Measurements from ENCODE around the gene QPCTL. TPM values are rescaled to one million over a fixed set of nuclear protein-coding genes. Genes with fewer than 3 reads are reported as not detected.

The QPCTL gene
- total and polyA plus RNA-seq, 2 donors (not counting 1 experiment from before 2014, with no cell fraction given), result 9.4 to 50.9 TPM

DNA sequence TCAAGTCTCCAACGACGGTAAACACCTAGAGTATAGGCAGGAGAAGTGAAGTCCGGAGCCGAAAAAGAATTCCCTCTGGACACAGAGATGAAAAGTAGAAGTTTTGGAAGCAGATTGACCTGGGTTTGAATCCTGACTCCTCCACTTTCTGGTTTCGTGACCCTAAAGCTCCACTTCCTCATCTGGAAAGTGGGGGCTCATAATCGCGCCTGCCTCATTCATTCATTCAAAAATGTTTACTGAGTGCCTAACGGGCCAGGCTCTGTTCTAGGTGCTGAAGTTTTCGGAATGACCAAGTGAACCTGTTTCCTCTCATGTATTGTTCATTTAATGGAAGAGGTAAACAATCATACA lies 46.1 kb upstream of the QPCTL start:
- peak overlapping the region; percentile 66 for H2AFZ ChIP-seq (ENCODE audit: insufficient read depth, low read depth, low read length, poor library complexity, severe bottlenecking)
- peak overlapping the region; percentile 73 for H3K4me2 ChIP-seq (replicated peaks; ENCODE audit: low read depth, low read length, poor library complexity, severe bottlenecking)
- H4K20me1 ChIP-seq (ENCODE audit: control insufficient read depth, insufficient read depth, low read length, poor library complexity, severe bottlenecking), result no peaks in the 10 kb centered on the region
- intact Hi-C loops (cut with micrococcal nuclease), result no loop called here
- peaks cover 0 to 13% (median 5%) of the 10 kb centered on the region in 4 experiments for H3K27me3 ChIP-seq (replicated peaks in 1 of 4; ENCODE audit: control extremely low read depth in 1 of 4, control insufficient read depth in 3 of 4, insufficient read depth in 4 of 4, low read length in 3 of 4)
- peak overlapping the region in 4 of 5 experiments; percentile 41 to 48 (median 48) for H3K4me3 ChIP-seq (ENCODE audit: control extremely low read depth in 1 of 5, extremely low read depth in 1 of 5, insufficient read depth in 1 of 5, low read depth in 2 of 5, low read length in 4 of 5)
- ATAC-seq (ENCODE audit: low read depth) (no peak), DNase-seq (no peak)
- no peaks in the 10 kb centered on the region for H3K9me3 ChIP-seq (ENCODE audit: control extremely low read depth in 1 of 3, control insufficient read depth in 2 of 3, insufficient read depth in 1 of 3, low read length in 2 of 3)
- Mint-ChIP-seq H3K4me1 (peaks cover 35% of the 10 kb centered on the region), H3K4me3 (peak overlapping the region; percentile 84), H3K27me3 (peaks cover 9% of the 10 kb centered on the region), H3K27ac (peak overlapping the region; percentile 34), H3K9me3 (ENCODE audit: insufficient read depth) (peaks cover under 1% of the 10 kb centered on the region)
- H3K4me1 ChIP-seq (ENCODE audit: control insufficient read depth in 2 of 2, insufficient read depth in 2 of 2, low read length in 2 of 2), result peaks cover 27 to 44% of the 10 kb centered on the region in 2 donors
- H3K79me2 ChIP-seq (ENCODE audit: control insufficient read depth, insufficient read depth, low read length), result no peaks in the 10 kb centered on the region
- no peak overlapping the region for H3K27ac ChIP-seq (ENCODE audit: low read length in 2 of 2)
- ChIA-PET POLR2A (interaction anchor here (0.5 to 1.0 kb wide), 3 partner anchors 34 to 305 kb away, joined by 3 to 5 read pairs (median 3); partner anchors contain the start of gene VASP), CTCF (interaction anchor here (0.5 to 1.3 kb wide), 5 partner anchors 33 to 152 kb away, joined by 3 to 5 read pairs (median 3); partner anchors contain the start of gene QPCTL)
- TF ChIP-seq, protein P1, sequence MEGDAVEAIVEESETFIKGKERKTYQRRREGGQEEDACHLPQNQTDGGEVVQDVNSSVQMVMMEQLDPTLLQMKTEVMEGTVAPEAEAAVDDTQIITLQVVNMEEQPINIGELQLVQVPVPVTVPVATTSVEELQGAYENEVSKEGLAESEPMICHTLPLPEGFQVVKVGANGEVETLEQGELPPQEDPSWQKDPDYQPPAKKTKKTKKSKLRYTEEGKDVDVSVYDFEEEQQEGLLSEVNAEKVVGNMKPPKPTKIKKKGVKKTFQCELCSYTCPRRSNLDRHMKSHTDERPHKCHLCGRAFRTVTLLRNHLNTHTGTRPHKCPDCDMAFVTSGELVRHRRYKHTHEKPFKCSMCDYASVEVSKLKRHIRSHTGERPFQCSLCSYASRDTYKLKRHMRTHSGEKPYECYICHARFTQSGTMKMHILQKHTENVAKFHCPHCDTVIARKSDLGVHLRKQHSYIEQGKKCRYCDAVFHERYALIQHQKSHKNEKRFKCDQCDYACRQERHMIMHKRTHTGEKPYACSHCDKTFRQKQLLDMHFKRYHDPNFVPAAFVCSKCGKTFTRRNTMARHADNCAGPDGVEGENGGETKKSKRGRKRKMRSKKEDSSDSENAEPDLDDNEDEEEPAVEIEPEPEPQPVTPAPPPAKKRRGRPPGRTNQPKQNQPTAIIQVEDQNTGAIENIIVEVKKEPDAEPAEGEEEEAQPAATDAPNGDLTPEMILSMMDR (IDR thresholded peaks at IDR 0.05), result no peak
- no peak for TF ChIP-seq EZH2 (IDR thresholded peaks at IDR 0.05; ENCODE audit: borderline replicate concordance, insufficient read depth, low read depth, low read length, poor library complexity, severe bottlenecking)
- WGBS (ENCODE audit: insufficient coverage), result 0% methylated on average over 1 of the region's 9 CpGs
- no peaks in the 10 kb centered on the region for H3K36me3 ChIP-seq (replicated peaks in 1 of 2; ENCODE audit: control extremely low read depth in 1 of 2, control insufficient read depth in 1 of 2, extremely low read depth in 1 of 2, insufficient read depth in 2 of 2, low read length in 1 of 2)
- H3K9ac ChIP-seq (ENCODE audit: low read length), result peak overlapping the region; percentile 49

DNA sequence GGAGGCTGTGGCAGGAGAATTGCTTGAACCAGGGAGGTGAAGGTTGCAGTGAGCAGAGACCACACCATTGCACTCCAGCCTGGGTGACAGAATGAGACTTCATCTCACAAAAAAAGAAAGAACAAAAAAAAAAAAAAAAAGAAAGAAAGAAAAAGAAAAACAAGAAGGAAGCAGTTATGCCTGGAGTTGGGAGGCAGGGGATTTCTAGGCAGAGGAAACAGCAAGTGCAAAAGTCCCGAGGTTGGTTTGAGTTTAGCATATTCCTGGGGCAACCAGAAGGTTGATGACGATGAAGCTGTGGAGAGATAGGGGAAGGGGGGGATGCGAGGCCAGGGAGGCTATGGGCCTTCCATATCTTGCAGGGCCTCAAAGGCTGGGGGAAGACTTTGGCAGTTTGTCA lies 41.7 kb upstream of the QPCTL start:
- H3K4me1 Mint-ChIP-seq, result peaks cover 10% of the 10 kb centered on the region
- 26% methylated on average over 3 of the region's 3 CpGs for WGBS (ENCODE audit: insufficient coverage)
- Histone ChIP-seq H3K4me3 (ENCODE audit: control extremely low read depth in 1 of 5, extremely low read depth in 1 of 5, insufficient read depth in 1 of 5, low read depth in 2 of 5, low read length in 4 of 5) (no peak overlapping the region), H3K27me3 (replicated peaks in 1 of 4; ENCODE audit: control extremely low read depth in 1 of 4, control insufficient read depth in 3 of 4, insufficient read depth in 4 of 4, low read length in 3 of 4) (peaks cover 0 to 13% (median 5%) of the 10 kb centered on the region in 4 experiments), H3K79me2 (ENCODE audit: control insufficient read depth, insufficient read depth, low read length) (no peaks in the 10 kb centered on the region), H3K4me1 (ENCODE audit: control insufficient read depth in 2 of 2, insufficient read depth in 2 of 2, low read length in 2 of 2) (peaks cover 7 to 8% of the 10 kb centered on the region in 2 donors), H3K9ac (ENCODE audit: low read length) (no peak overlapping the region), H3K36me3 (replicated peaks in 1 of 2; ENCODE audit: control extremely low read depth in 1 of 2, control insufficient read depth in 1 of 2, extremely low read depth in 1 of 2, insufficient read depth in 2 of 2, low read length in 1 of 2) (no peaks in the 10 kb centered on the region), H2AFZ (ENCODE audit: insufficient read depth, low read depth, low read length, poor library complexity, severe bottlenecking) (no peak overlapping the region), H4K20me1 (ENCODE audit: control insufficient read depth, insufficient read depth, low read length, poor library complexity, severe bottlenecking) (no peaks in the 10 kb centered on the region), H3K27ac (ENCODE audit: low read length in 2 of 2) (no peak overlapping the region), H3K9me3 (ENCODE audit: control extremely low read depth in 1 of 3, control insufficient read depth in 2 of 3, insufficient read depth in 1 of 3, low read length in 2 of 3) (no peaks in the 10 kb centered on the region), H3K4me2 (replicated peaks; ENCODE audit: low read depth, low read length, poor library complexity, severe bottlenecking) (no peak overlapping the region)
- intact Hi-C loops (cut with micrococcal nuclease), result no loop called here
- POLR2A ChIA-PET, result interaction anchor here (0.6 kb wide), 2 partner anchors 17 to 293 kb away, joined by 3 to 4 read pairs; no protein-coding TSS in a partner anchor
- H3K27ac Mint-ChIP-seq, result no peak overlapping the region
- no peak for TF ChIP-seq EZH2 (IDR thresholded peaks at IDR 0.05; ENCODE audit: borderline replicate concordance, insufficient read depth, low read depth, low read length, poor library complexity, severe bottlenecking)
- TF ChIP-seq, protein P1 (IDR thresholded peaks at IDR 0.05), result no peak
- ATAC-seq (ENCODE audit: low read depth) (no peak), DNase-seq (no peak)
- CTCF ChIA-PET, result interaction anchor here (0.6 kb wide), 1 partner anchor 208 kb away, joined by 3 read pairs; no protein-coding TSS in a partner anchor
- H3K9me3 Mint-ChIP-seq (ENCODE audit: insufficient read depth), result no peaks in the 10 kb centered on the region
- H3K4me3 Mint-ChIP-seq, result no peak overlapping the region
- H3K27me3 Mint-ChIP-seq, result peaks cover 9% of the 10 kb centered on the region

Measured in B cell (primary cell).